HG02840 (cell line): ENCODE results near the gene ADAMTS14.

Experiments
- ATAC-seq: cut with Tn5 transposase; IDR thresholded peaks from one replicate; pipeline ENCODE4 v1.9.1; 2021; ENCODE audit warnings: mild to moderate bottlenecking, moderate library complexity, moderate number of reproducible peaks; ENCODE audit not compliant: unreplicated experiment, low FRiP score

The ADAMTS14 gene

DNA sequence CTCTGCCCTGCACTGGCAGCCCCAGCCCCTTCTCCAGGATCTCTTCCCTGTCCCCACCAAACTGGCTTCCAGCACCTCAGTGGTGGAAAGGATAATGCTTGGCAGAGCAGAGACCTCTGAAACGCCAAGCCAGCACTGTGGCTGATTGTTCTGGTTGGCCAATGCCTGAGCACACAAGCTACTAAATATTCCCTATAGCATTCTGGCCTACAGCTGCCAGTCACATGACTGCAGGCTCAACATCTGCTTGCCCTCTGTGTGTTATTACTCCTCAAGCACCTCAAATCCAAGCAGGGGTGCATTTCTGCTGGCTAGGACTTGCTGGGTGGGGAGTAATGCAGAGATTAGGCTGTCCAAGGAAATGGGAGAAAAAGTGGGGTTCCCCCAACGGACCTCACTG is 106.8 kb downstream of the ADAMTS14 start:
- no peak for ATAC-seq

DNA sequence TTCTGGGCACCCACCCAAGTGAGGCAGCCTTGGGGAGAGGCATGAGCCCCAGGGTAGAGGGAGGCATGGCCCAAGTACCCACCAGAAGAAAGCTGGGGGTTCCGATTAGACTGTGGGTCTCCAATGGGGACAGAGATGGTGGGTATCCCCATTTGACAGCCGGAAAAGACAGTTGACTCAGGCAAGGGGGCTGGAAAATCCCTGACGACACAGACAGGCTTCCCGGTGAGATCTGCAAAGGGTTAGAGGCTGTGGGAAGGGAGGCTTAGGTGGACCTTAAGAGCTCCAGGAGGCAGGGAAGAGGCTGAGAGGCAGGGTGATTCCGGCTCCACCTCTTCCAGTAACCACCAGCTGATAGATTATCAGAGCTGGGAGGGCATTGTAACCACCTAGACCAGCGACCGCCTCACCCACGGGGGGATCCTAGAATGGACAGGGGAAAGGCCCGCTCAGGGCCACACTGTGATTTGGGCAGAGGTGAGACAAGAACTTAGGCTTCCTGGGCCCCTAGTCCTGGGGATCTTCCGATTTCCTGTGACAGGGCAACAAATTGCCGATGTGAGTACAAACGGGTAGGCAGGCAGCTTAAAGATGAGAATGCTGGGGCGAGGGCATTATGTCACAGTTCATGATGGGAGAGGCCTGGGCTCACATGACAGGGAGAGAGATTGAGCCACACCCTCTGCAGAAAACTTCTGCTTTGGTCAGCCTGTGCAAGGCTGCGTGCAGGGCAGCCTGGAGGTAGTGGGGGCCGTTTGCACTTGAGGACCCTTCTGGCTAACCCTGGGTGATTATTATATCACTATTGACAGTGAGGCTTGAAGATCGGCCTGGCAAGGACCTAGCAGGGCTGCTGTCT is 107.4 kb downstream of the ADAMTS14 start:
- no peak for ATAC-seq

DNA sequence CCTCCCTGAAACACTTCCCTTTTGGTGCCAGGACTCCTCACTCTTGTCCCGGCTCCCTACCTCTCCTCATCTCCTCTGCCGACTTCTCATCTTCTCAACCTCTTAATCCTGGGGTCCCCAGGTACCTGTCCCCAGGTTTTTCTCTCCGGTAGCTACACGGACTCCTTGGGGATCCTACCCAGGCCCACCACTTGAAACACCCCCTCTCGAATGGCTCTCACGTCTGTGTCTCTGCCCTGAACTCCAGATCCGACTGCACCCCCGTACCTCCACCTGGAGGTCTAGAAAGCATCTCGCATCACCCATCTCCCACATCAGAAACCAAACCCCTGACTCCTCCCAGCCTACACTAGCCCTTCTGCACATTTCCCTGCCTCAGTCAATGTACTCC is 108.1 kb downstream of the ADAMTS14 start:
- ATAC-seq, result no peak

DNA sequence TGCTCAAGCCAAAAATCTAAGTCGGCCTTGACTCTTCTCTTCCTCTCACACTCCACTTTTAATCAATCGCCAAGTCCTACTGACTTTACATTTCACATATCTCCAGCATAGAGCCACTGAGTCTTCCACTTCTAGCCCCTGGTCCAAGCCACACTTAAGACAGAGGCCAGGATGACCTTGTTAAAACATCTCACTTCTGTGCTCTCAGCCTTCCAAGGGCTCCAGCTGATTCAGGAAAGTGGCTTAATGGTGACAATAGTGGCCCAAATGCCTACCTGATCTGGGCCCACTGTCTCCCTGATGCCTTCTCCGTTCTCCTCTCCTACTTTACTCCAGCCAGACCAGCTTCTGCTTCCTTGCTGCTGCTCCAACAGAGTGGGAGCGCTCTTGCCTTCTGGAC is 108.5 kb downstream of the ADAMTS14 start:
- no peak for ATAC-seq

DNA sequence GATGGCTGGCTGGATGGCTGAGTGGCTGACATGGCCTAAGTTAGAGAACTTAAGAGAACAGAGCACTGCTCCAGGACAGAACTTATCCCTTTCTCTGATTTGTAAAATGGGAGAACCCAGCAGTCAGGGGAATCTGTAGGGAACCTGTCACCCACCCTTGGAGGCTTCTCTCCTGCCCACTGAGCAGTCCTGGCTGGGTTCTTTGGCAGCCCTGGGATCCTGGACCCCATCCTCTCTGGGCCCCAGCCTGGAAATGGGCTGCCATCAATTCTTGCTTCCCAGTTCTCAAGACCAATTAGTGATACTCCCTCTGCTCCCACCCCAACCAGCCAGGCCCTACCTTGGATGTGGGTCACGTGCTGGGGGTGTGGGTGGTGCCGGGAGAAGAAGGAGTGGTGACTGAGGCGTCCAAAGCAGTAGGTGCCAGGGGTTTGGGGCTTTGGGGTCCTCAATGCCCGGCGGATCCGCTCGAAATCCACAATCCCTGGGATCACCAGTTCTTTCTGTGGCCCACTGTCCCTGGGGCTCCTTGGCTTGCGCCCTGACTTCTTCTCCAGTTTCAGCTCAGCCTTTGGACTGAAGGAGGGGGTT is 109.2 kb downstream of the ADAMTS14 start:
- no peak for ATAC-seq

DNA sequence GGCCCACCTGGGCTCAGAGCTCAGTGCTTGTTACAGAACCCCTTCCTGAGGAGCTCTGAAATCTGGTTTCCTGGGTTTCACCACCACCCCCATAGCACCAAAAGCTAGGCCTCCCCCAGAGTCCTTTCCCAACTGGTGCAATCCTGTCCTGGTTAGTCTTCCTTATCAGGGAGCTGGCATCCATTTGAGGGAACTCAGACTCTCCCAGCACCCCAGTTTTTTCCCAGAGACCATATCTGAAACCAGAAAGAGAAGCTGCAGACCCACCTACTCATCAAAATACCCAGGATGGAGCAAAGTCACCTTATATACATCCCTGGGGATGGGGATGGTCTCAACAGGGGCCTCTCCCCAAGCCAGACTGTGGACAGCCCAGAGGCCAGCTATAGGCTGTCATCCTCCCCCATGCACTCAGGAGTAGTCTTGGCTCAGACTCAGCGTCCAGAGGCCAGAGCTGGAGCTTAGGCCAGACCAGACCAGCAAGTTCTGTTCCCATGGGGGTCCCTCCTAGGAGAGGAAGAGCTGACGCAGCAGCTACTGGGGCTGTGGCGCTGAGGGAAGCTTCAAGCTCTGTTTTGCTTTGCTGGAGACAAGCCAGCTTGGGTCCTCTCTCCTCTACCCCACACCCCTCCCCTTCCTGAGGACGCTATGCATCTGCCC is 109.9 kb downstream of the ADAMTS14 start:
- no peak for ATAC-seq

DNA sequence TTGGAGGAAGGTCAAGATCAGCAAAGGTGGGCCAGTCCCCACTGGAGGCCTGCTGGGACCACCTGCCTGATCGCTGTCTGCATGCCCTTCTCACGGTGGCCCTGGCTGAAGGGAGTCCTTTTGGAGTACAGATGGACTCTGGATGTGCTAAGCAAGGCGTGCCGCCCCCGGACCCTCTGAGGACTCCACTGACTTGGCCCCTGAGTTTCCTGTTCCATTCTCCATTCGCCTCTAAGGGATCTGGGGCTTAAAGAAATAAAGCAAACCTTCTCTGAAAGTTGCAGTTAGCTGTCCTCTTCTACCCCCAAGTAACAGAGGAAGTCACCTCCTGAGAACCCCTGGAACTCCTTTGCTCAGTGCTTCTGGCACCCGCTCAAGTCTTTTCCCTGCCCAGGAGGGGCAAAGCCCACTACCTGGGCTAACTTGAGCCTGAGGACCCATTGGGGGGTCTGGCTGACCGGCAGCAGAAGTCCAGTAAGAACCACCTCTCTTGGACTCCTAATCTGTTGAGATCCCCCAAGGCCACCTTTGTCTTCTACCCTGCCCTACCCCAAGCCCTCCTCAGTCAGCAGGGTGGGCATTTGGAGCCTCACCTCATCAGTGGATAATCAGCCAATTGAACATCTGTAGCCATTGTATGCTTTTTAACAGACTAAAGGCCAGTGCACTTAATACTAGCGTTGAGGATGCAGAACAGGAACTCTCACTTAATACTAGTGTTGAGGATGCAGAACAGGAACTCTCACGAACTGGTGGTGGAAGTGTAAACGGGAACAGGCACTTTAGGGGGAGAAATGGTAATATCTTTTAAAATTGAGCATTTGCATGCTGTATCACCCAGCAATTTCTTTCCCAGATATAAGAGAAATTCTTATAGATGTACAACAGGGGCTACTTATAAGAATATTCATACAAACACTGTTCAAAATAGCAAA is 110.7 kb downstream of the ADAMTS14 start:
- no peak for ATAC-seq

DNA sequence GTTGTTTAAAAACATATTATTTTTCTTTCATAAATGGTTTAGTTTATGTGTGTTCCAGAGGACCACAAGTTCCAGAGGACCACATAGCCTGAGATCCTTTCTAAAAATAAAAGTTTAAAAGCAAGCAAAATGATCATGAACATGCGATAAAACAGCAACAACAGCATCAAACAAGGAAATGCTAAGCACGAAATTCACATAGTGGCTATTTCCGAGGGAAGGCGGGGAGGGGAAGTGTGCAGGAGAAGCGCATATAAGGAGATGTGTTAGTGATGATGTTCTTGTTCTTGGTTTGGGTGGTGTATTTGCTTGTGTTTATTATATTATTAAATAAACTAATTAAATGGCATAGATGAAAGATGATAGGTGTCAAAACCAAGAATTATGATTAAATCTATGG is 111.7 kb downstream of the ADAMTS14 start:
- no peak for ATAC-seq

DNA sequence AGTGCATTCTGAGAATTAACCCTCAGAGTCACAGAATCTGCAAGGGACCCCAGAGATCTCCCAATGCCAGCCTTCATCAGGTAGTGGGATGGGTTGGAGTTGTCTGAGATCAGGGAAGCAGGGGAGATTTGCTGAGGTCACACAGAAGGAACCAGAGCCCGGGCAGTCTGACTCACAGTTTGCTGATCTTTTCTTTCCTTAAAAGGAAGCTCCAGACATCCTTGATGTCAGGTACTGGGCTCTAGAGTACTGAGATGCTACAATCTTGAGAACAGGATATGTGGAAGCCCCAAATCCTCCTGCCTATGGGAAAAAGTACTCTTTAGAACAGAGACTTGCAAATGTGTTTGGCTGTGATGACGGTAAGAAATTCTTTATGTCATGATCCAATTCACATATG is 112.2 kb downstream of the ADAMTS14 start:
- no peak for ATAC-seq

DNA sequence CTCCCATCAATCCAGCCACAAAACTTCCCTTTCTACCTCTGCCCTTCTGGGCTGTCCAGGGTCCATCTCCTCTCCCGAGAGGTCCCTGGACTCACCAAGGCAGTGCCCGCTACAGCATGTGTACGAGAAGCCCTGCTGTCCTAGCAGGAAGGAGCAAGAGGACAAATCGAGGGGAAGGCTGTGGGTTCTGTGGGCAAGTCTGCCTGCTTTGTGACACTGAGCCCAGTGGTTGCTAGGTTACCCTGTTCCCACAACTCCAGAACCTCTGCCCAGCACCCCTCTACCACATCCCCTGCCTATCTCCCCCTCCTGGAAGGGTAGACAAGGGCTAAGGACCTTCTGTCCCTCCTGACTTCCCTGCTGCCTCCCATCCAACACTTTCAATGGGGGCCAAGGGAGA is 112.9 kb downstream of the ADAMTS14 start, which contains the start of gene TBATA:
Gene TBATA (minus strand): TSS at position 188 of the 400 bp plus-strand sequence. CDS start 1,998 bp downstream, outside the sequence.
- no peak for ATAC-seq

DNA sequence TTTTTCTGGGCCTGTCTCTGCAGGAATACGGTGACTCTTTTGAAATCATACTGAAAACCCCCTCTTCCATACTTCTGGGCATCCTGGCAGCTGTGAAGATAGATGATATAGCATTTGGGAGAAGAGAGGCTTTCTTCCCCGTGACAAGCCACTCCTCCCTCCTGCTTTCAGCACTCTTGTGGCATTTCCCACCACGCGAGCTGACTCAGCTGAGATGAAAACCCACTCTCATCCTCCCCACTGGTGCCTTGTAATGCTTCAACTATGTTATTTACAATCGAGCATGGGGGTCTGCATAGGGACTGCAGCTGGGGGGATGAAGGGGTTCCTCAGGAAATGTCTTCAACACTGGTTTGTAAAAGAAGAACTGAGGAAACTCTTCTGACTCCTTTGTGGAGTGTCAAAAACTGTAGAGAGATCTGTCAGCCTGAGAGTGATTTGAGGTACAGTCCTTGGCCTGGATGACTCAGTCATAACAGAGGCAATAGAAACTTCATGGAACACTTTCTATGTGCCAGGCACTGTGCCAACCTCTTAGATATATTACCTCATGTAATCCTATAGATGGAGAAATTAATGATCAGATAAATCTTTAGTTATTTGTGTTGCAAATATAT is 114.6 kb downstream of the ADAMTS14 start:
- ATAC-seq, result no peak

DNA sequence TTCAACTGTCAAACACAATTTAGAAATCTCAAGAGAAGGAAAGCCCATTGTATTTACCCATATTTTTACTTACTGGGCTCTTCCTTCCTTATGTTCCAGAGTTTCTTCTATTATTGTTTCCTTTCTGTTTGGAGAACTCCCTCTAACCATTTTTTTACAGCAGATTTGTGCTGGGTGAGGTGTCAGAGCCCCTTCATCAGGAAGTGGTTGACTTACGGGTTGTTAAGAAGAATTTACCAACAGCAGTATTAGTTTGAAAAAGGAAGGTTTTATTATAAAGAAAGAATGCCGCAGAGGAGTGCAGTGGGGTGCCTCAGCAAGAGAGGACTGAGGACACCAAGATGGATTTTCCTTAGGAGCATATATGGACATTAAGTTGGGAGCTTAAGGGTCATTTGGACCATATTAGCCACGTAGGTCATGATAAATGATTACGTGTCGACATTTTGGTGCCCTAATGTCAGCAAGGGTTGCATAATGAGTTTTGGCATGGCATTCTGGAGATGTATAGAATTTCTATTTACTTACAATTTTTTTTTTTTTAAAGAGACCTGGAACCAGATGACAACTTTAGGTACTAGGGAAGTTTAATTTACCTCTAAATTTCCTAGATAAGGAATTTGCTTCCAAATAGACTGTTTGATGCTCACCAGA is 119.2 kb downstream of the ADAMTS14 start:
- no peak for ATAC-seq

DNA sequence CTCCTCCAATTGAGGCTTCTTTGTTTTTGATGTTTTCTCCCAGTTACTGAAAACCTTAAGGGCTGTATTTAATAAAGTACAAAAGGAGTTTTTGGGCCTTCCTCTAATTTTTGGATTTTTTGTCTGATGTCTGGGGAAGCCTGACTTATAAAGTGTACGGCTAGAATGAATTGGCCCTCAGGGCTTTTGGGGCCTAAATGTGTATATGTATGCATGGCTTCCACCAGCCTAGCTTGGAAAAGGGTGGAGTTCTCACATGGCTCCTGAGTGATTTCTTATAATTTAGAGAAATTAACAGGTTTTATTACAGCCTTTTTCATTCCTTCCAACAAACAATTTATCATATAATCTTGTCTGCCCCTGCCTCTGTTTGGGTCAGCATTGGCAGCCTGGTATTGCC is 123.3 kb downstream of the ADAMTS14 start:
- no peak for ATAC-seq

DNA sequence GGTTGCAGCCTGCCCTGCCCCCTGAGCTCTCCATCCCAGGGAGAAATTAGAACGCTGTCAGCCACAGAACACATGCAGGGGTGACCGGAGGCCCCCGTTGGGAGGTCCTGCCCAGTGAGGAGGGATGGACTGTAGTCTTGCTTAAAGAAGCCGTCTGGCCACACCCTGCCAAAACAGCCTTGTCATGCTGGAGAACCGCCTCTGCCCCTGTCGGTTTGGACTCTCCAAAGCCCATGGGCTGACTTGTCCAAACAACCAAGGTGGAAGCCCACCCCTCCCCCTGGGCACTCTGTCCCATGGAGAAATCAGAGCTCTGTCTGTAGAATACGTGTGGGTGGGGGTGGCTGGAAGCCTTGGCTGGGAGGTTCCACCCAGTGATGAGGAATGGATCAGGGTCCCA is 125.5 kb downstream of the ADAMTS14 start:
- ATAC-seq, result no peak

DNA sequence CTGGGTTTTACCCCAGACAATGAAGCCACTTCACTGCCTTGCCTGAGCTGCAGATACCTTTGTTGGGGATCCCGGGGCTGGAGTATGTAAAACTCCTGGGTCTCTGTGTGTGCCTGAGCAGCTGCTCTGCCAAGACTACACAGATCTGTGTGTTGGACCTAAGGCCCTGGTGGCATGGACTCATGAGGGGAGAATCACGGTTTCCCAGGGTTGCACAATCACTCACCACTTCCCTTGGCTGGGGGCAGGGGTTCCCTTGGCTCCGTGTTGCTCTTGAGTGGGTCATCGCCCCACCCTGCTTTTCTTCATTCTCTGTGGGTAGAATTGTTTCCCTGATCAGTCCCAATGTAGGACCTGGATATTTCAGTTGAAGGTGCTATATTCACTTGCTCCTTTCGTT is 126.8 kb downstream of the ADAMTS14 start:
- no peak for ATAC-seq

DNA sequence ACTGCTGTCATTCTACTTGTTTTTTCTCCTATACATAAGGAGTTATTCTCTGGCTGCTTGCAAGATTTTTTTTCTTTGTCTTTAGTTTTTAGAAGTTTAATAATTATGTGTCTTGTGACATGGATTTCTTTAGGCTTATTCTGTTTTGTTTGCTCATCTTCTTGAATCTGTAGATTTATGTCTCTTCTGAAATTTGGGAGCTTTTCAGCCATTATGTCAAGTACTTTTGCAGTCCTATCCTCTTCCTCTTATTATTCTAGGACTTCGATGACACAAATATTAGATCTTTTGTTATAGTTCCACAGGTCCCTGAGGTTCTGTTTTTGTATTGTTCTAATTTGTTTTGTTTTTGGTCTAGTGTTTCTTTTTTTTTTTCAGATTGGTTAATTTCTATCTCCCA is 129.5 kb downstream of the ADAMTS14 start:
- ATAC-seq, result no peak

DNA sequence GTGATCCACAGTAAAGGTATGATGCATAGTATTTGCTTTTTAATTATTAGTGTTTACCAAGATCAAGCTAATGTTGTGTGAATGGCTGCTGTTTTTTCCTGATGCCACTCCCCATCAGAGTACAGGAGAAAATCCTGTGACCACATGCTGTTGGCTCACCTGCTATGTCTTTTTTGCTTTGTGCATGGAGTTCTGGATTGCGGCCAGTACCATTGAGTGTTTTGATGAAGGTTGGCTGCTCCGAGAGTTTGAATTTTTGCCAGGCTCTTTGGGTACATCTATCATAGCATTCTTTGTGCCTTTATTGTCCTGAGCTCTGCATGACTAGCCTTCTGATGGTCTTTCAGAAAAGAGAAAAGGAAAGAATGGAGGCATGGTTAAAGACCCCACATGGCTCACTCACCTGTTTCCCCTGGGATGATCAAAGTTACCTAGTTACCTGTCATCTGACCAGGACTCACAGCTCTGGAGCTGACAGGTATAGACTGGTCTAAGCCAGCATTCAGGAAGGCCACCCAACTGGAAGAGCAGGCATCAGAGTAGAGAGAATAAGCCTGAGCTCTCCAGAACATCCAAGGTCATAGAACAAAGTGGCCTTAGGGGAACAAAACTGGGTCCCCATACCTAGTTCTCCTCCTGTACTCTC is 131.6 kb downstream of the ADAMTS14 start:
- no peak for ATAC-seq

DNA sequence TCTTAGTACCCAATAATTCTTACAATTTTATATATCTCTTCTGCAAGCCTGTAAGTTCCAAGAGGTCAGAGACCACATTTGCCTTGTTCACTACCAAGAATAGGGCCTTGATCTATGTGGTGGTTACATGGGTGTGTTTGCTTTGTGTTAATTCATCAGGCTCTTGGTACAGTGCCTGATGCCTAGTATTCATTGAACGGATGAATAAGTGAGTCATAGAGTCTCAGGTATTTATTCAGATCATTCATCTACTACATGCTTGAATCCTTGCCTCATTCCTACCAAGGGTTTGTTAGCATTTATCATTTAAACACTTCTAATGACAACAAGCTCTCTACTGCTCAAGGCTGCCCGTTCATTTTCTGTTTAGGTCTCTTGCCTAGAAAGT is 132.1 kb downstream of the ADAMTS14 start:
- ATAC-seq, result no peak

DNA sequence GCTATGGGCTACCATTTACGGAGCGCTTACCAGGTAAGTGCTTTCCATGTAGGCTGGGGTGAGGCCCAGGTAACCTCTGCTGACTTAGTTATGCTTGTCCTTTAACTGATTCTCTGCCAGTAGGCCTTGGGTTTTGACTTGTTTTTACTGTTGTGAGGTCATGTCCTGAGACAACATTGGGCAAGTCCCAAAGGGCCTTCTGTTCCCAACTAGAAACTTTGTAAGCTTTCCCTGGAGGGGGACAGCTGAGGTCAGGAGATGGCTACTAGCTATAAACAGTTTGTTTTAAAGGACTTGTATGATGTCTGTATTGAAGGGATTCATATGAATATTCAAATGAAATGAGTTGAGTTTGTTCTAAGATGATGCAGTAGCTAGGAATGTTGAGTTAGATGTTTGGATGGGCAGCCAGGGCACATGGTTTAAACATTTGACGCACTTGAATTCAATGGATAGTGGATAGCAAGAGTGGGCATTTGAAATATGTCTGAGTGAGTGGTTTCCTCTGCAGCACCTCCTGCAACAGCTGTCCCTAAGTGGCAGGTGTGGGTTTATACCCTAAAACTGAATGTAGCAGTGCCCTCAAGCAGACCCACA is 133.4 kb downstream of the ADAMTS14 start:
- no peak for ATAC-seq
